BLaER1 (cell line): ENCODE results near the gene NKD2.

ENCODE experiments used
- H3K27ac ChIP-seq: shearing (Covaris generic); formaldehyde crosslinking; 2 replicates; pipeline ENCODE4 v1.8.1; 2022
- H3K27me3 ChIP-seq: shearing (Covaris generic); formaldehyde crosslinking; 2 replicates; pipeline ENCODE4 v1.8.1; 2022
- H3K36me3 ChIP-seq: shearing (Covaris generic); formaldehyde crosslinking; 2 replicates; pipeline ENCODE4 v1.8.1; 2022
- H3K4me1 ChIP-seq: shearing (Covaris generic); formaldehyde crosslinking; 2 replicates; pipeline ENCODE4 v1.8.1; 2022
- H3K4me2 ChIP-seq: shearing (Covaris generic); formaldehyde crosslinking; 2 replicates; pipeline ENCODE4 v1.8.1; 2022
- H3K4me3 ChIP-seq: shearing (Covaris generic); formaldehyde crosslinking; 2 replicates; pipeline ENCODE4 v1.8.1; 2022
- H3K9ac ChIP-seq: shearing (Covaris generic); formaldehyde crosslinking; 2 replicates; pipeline ENCODE4 v1.8.1; 2022
- H3K9me3 ChIP-seq: shearing (Covaris generic); formaldehyde crosslinking; 2 replicates; pipeline ENCODE4 v1.8.1; 2022
- H4K20me1 ChIP-seq: shearing (Covaris generic); formaldehyde crosslinking; 2 replicates; pipeline ENCODE4 v1.8.1; 2022
- Cebpa-rat ChIP-seq: shearing (Covaris generic); IDR thresholded peaks from 2 replicates; pipeline ENCODE4 v1.8.1; 2022

The NKD2 gene

DNA sequence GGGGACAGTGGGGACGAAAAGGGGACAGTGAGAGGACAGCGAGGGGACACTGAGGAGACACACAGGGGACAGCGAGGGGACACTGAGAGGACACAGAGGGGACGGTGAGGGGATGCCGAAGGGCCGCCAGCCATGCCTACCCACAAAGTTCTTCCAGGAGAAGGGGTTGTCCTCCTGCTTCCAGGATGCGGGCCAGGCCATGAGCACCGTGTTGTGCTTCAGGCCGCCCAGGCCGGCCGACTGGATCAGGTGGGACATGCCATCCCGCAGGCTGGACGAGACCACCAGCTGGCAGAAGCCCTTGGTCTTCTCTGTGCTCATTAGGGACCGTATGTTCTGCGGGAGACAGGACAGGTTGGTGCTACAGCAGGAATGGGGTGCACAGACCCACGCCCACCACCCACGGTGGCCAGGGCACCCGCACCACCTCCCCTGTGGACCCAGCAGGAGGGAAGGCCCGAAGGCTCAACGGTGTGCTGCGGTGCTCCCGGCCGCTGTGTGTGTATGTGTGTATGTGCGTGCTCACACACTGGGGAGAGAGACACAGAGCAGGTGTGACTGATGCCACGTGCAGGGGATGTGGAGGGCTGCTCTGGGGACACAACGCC is 56.6 kb downstream of the NKD2 start:
- Histone ChIP-seq H3K27me3 (no peaks in the 10 kb centered on the region), H3K27ac (no peak overlapping the region), H3K9ac (no peak overlapping the region), H3K4me3 (no peak overlapping the region), H3K4me1 (peaks cover 13% of the 10 kb centered on the region; the same call in 1 of the 2 replicates), H3K4me2 (no peak overlapping the region), H3K36me3 (peaks cover 79% of the 10 kb centered on the region; the same call in 1 of the 2 replicates), H3K9me3 (no peaks in the 10 kb centered on the region), H4K20me1 (peaks cover 57% of the 10 kb centered on the region)
- no peak for TF ChIP-seq Cebpa-rat

DNA sequence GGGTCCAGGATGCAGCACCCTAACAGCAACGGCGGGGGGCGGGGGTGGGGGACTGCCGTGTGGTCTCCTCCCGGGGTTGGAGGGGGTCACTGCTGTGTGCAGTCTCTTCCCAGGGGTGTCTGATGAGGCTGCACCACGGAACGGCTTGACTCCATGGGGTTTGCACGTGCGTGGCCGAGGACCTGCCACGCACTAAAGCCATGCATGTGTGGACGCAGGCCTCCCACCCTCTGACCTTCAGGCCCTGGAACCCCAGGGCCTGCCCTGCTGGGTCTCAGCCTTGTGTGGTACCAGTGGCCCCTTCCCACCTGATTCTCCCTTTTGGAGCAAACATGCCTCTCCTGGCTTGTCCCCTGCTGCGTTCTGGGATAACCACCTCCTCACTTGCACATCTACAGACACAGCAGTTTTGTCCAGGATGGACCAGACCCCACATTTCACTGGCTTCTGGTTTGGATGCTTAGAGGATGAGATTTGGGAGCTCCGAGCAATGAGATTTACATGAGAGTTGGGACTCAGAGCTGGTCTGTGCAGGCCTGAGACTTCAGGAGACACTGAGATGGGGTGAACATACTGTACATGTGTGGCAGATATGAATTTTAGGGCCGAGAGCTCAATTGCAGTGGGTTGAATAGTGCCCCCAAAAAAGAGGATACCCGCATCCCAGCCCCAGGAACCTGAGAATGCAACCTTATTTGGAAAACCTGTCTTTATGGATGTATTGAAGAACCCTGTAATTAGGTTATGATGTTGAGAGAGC is 57.5 kb downstream of the NKD2 start:
- H3K4me2 ChIP-seq: no peak overlapping the region
- H3K4me1 ChIP-seq: peaks cover 13% of the 10 kb centered on the region; the same call in 1 of the 2 replicates
- H3K36me3 ChIP-seq: peaks cover 73% of the 10 kb centered on the region; the same call in 1 of the 2 replicates
- H3K9me3 ChIP-seq: no peaks in the 10 kb centered on the region
- H3K27ac ChIP-seq: no peak overlapping the region
- TF ChIP-seq Cebpa-rat: no peak
- H3K4me3 ChIP-seq: no peak overlapping the region
- peaks cover 54% of the 10 kb centered on the region for H4K20me1 ChIP-seq
- no peaks in the 10 kb centered on the region for H3K27me3 ChIP-seq
- no peak overlapping the region for H3K9ac ChIP-seq

DNA sequence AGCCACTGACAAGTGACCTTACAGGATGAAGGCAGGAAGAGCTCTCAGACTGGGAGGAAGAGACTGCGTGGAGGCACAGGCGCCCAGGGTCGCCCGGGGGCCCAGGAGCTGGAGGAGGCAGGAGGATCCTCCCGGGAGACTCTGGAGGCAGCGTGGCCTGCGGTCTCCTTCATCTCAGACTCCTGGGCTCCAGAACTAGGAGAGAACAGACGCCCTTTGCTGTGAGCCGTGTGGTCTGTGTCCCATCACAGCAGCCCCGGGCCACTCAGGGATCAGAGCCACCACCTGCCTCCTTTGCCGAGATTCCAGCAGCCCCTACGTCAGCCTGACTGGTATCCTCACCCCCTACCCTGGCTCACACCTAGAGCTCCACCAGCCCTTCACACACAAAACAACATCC is 58.1 kb downstream of the NKD2 start:
- Histone ChIP-seq H3K4me1 (peaks cover 13% of the 10 kb centered on the region; the same call in 1 of the 2 replicates), H3K9me3 (no peaks in the 10 kb centered on the region), H3K27ac (no peak overlapping the region), H3K9ac (no peak overlapping the region), H3K4me3 (no peak overlapping the region), H3K4me2 (0 out of 2 replicates have a peak overlapping the region, but pooled peaks have one; percentile 17), H4K20me1 (peaks cover 53% of the 10 kb centered on the region), H3K27me3 (no peaks in the 10 kb centered on the region), H3K36me3 (peaks cover 69% of the 10 kb centered on the region; the same call in 1 of the 2 replicates)
- no peak for TF ChIP-seq Cebpa-rat

DNA sequence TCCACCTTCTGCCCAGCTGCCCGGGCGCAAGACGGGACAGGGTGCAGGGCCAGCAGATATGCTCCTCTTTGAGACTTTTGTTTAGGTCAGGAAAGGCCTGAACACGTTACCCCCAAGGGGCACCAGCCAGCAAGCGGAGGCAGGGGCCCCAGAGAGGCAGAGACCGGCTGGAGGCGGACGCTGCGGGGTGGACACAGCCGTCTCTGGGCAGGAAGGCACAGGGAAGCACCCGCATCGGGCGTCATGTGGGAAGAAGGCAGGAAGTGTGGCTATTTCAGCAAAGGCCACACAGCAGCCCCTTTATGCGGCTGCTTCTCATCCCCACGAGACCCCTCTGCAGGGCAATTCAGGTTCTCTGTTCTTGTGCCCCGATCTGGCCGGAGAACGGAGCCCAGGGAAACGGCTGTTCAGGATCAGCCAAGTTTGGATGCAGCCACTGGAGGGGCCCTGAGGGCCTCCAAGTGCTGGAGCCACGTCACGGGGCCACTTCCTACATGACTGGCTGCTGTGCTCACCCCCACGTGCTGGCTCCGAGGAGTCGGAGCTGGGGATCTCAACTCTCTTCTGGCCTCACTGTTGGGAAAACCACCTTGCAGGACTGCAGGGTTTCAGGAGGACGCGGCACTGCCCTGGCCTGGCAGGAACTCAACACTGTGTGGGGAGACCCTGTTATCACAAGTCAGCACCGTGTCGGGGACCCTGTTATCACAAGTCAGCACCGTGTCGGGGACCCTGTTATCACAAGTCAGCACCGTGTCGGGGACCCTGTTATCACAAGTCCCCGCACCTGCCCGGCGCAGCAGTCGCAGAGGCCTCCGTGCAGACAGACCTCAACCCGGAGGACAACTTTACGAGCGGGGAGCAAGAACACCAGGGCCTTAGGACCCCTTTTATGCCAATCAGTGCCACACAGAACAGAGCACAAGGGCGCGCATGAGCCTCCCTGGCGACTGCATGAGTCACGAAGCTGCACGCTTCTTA is 58.8 kb downstream of the NKD2 start:
- Histone ChIP-seq H3K4me2 (peak overlapping the region; percentile 17; the same call in 1 of the 2 replicates), H3K4me1 (peaks cover 13% of the 10 kb centered on the region; the same call in 1 of the 2 replicates), H4K20me1 (peaks cover 49% of the 10 kb centered on the region), H3K9ac (no peak overlapping the region), H3K27me3 (no peaks in the 10 kb centered on the region), H3K27ac (no peak overlapping the region), H3K9me3 (no peaks in the 10 kb centered on the region), H3K4me3 (no peak overlapping the region), H3K36me3 (peaks cover 62% of the 10 kb centered on the region; the same call in 1 of the 2 replicates)
- no peak for TF ChIP-seq Cebpa-rat

DNA sequence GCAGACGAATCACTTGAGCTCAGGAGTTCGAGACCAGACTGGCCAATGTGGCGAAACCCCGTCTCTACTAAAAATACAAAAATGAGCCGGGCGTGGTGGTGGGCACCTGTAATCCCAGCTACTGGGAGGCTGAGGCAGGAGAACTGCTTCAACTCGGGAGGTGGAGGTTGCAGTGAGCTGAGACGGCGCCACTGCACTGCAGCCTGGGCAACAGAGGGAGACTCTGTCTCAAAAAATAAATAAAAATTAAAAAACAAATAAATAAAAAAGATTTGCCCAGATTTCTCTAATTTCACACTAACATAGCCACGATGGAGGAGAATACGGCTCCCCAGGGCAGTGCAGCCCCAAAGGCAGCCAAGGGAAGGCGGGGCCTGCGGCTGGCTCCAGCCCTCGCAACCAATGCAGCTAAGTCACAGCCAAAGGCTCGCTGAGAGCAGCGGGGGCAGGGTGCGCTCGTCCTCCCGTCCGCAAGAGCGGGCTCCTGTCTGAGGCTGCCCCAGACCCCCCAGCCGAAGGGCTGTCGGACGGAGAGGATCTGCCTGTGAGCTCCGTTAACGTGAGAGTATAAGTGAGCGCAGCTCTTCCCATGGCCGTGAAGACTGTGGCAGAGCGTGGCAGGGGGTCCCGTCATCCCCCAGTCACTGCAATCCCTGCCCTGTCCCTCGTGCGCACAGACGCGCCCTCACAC is 59.7 kb downstream of the NKD2 start:
- Histone ChIP-seq H3K36me3 (peaks cover 58% of the 10 kb centered on the region; the same call in 1 of the 2 replicates), H4K20me1 (peaks cover 43% of the 10 kb centered on the region), H3K9ac (no peak overlapping the region), H3K4me3 (no peak overlapping the region), H3K4me1 (peaks cover 13% of the 10 kb centered on the region; the same call in 1 of the 2 replicates), H3K27ac (no peak overlapping the region), H3K9me3 (no peaks in the 10 kb centered on the region), H3K4me2 (no peak overlapping the region), H3K27me3 (no peaks in the 10 kb centered on the region)
- TF ChIP-seq Cebpa-rat: no peak

DNA sequence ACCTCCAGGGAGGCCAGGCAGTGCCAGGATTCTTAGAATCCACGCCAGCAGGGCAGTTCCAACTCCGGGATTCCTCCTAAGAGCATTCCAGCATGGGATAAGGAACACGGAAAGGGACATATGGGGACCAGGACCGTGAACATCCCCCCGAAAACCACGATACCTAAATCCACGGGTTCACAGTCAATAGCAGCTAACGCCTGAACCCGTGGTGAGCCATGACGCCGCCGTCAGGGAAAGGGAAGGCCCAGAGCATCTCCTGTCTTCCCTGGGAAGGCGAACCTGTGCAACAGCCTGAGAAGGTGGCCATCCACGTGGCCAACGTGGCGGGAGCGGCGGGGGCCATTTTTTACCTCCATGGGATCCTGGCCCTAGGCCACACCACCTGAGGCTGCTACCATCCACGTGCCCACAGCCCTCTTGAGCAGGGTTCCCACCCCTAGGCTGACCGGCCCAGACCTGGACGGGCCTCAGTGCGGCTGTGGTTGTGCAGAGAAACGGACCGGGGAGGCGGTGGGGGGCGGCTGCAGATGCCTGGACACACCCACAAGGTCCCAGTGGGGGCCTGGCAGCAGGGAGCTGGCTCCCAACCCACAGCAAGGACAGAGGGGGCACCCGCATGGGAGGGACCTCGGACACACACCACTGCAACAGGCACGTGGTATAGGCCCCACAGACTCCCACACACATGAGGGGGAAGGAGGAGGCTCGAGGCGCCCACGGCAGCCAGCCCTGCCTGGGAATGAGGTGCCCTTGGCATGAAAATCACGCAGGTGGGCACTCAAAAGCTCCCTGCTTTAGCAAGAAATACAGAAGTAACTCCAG is 60.5 kb downstream of the NKD2 start:
- Histone ChIP-seq H3K9ac (no peak overlapping the region), H3K4me3 (no peak overlapping the region), H3K27me3 (no peaks in the 10 kb centered on the region), H3K4me1 (peaks cover 13% of the 10 kb centered on the region; the same call in 1 of the 2 replicates), H3K4me2 (no peak overlapping the region), H3K36me3 (peaks cover 61% of the 10 kb centered on the region; the same call in 1 of the 2 replicates), H3K9me3 (no peaks in the 10 kb centered on the region), H4K20me1 (peaks cover 43% of the 10 kb centered on the region), H3K27ac (no peak overlapping the region)
- no peak for TF ChIP-seq Cebpa-rat

DNA sequence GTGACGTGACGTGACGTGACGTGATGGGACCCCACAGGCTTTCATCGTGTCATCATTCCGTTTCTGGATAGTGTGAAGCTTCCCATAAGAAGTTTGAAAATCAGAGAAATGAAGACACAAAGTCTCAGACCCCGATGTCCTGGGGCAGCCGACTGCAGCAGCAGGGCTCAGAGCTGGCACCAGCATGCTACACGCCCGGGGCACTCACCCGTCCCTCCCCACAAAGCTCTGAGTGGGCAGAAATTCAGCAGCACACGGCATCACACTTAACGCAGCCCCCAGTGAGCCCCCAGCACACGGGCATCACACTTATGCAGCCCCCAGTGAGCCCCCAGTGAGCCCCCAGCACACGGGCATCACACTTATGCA is 61.1 kb downstream of the NKD2 start:
- Histone ChIP-seq H3K36me3 (peaks cover 61% of the 10 kb centered on the region; the same call in 1 of the 2 replicates), H4K20me1 (peaks cover 43% of the 10 kb centered on the region), H3K4me2 (no peak overlapping the region), H3K27me3 (no peaks in the 10 kb centered on the region), H3K27ac (no peak overlapping the region), H3K9me3 (no peaks in the 10 kb centered on the region), H3K4me3 (no peak overlapping the region), H3K9ac (no peak overlapping the region), H3K4me1 (peaks cover 13% of the 10 kb centered on the region; the same call in 1 of the 2 replicates)
- no peak for TF ChIP-seq Cebpa-rat
